Tibial artery (tissue), 4 donors: Measurements from ENCODE around the gene TBXAS1.

Source experiments
- DNase-seq, 2 donors: peaks; one replicate each; pipeline ENCODE4 v3.0.0-alpha.2; 2019
- H3K27ac ChIP-seq, 2 donors: fragments of 200-600 bp; sonication (generic) in 1 of 2; 1 replicate in 1 of 2; 2 replicates in 1 of 2; pipeline ENCODE4 v1.5.1; 2018 to 2019; ENCODE audit warnings: mild to moderate bottlenecking in 1 of 2
- H3K27me3 ChIP-seq, 2 donors: fragments of 200-600 bp; sonication (generic) in 1 of 2; one replicate each; pipeline versions ENCODE4 v1.5.1 to v1.6.0; 2016 to 2019
- H3K36me3 ChIP-seq, 3 donors: fragments of 200-600 bp; sonication (generic) in 2 of 3; one replicate each; pipeline ENCODE4 v1.5.1; 2016 to 2019; ENCODE audit warnings: mild to moderate bottlenecking in 2 of 3
- H3K4me1 ChIP-seq, 4 donors: fragments of 200-600 bp; sonication (generic) in 2 of 4; 1 replicate in 3 of 4; 2 replicates in 1 of 4; pipeline ENCODE4 v1.5.1; 2016 to 2019
- H3K4me3 ChIP-seq, 2 donors: fragments of 200-600 bp; sonication (generic) in 1 of 2; 1 replicate in 1 of 2; 2 replicates in 1 of 2; pipeline ENCODE4 v1.5.1; 2018 to 2019; ENCODE audit warnings: mild to moderate bottlenecking in 2 of 2
- H3K9me3 ChIP-seq, 3 donors: fragments of 200-600 bp; sonication (generic) in 1 of 3; one replicate each; pipeline ENCODE4 v1.5.1; 2016 to 2019
- intact Hi-C: fragments of 100-400 bp; cut with DNase I; formaldehyde crosslinking; loops from one replicate; pipeline ENCODE4 v1.15.0; 2023; ENCODE audit warnings: low total_unique reads
- TF ChIP-seq, protein P1 (sequence below), 2 experiments: fragments of 200-600 bp in 1 of 2; fragments of 450-650 bp in 1 of 2; IDR thresholded peaks; one replicate each; pipeline ENCODE4 v1.5.1; 2017 to 2019; ENCODE audit warnings: antibody characterized with exemption in 2 of 2, mild to moderate bottlenecking in 1 of 2, moderate library complexity in 1 of 2

TBXAS1 gene

GRCh38 chr7:140061607-140061930, 232.5 kb downstream of the TBXAS1 start:
- intact Hi-C loops, result no loop called here
- Histone ChIP-seq H3K27ac (peak overlapping the region; percentile 81 to 88), H3K36me3 (peaks cover 0 to 12% (median 0%) of the 10 kb centered on the region in 3 donors), H3K9me3 (peaks cover 0 to 7% (median 3%) of the 10 kb centered on the region in 3 donors), H3K4me3 (peak overlapping the region; percentile 70 to 81), H3K4me1 (peaks cover 0 to 45% (median 22%) of the 10 kb centered on the region in 4 donors), H3K27me3 (no peaks in the 10 kb centered on the region)
- no peak for DNase-seq
- TF ChIP-seq, protein P1, sequence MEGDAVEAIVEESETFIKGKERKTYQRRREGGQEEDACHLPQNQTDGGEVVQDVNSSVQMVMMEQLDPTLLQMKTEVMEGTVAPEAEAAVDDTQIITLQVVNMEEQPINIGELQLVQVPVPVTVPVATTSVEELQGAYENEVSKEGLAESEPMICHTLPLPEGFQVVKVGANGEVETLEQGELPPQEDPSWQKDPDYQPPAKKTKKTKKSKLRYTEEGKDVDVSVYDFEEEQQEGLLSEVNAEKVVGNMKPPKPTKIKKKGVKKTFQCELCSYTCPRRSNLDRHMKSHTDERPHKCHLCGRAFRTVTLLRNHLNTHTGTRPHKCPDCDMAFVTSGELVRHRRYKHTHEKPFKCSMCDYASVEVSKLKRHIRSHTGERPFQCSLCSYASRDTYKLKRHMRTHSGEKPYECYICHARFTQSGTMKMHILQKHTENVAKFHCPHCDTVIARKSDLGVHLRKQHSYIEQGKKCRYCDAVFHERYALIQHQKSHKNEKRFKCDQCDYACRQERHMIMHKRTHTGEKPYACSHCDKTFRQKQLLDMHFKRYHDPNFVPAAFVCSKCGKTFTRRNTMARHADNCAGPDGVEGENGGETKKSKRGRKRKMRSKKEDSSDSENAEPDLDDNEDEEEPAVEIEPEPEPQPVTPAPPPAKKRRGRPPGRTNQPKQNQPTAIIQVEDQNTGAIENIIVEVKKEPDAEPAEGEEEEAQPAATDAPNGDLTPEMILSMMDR (IDR thresholded peaks at IDR 0.05), result no peak

- Histone ChIP-seq H3K27me3 (no peaks in the 10 kb centered on the region), H3K27ac (peak overlapping the region; percentile 81 to 88), H3K4me1 (peaks cover 0 to 45% (median 22%) of the 10 kb centered on the region in 4 donors), H3K36me3 (peaks cover 0 to 7% (median 0%) of the 10 kb centered on the region in 3 donors), H3K9me3 (peaks cover 0 to 11% (median 9%) of the 10 kb centered on the region in 3 donors), H3K4me3 (peak overlapping the region; percentile 70 to 81)
- intact Hi-C loops, result no loop called here
- DNase-seq, result no peak
- TF ChIP-seq, protein P1 (IDR thresholded peaks at IDR 0.05), result no peak
These were observed 233.1 kb downstream of the TBXAS1 start for GRCh38 chr7:140062118-140062527.

DNA sequence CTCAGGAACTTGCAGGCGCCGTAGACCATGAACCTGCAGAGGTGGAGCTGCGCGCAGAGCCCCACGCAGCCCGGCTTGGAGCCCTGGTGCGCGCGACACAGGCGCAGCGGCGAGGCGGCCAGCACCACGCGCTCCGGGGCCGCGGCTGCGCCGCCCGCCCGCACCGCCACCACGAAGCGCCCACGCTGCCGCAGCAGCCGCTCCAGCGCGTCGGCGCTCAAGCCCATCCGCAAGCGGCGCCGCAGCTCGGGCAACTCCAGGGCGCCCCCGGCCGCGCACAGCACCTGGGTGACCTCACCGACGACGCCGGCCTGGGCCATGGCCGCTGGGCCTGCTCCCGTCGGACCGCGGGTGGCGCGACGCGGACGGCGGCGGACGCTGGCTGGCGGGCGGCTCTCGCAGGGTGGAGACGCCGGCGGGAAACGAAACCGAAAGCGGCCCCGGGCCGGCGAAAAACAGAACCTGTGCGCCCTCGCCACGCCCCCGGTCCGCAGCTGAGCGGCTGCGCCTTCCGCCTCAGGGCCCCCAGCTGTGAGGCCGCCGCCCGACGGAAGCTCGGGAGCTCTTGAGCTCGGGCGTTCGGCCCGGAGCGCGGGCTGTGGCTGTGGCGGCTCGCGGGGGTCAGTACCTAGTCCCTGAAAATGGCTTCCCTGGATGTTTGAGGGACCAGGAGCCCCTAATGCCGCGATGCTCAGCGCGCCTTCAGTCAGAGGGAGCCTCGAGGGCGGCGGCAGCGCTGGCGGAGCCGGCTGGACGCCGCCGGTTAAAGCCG, 233.7 kb downstream of the TBXAS1 start, which contains the start of gene PARP12:
Gene PARP12, minus strand, starts transcription at position 424 of the 772 bp plus-strand sequence. Its CDS starts 104 bp downstream, at position 320.
- TF ChIP-seq, protein P1 (IDR thresholded peaks at IDR 0.05), result no peak
- Histone ChIP-seq H3K36me3 (peaks cover 0 to under 1% (median 0%) of the 10 kb centered on the region in 3 donors), H3K27ac (peak within 1 kb of the TSS; percentile 81 to 88), H3K4me3 (peak within 1 kb of the TSS; percentile 70 to 81), H3K27me3 (no peaks in the 10 kb centered on the region), H3K9me3 (peaks cover 0 to 17% (median 14%) of the 10 kb centered on the region in 3 donors), H3K4me1 (peaks cover 0 to 44% (median 22%) of the 10 kb centered on the region in 4 donors)
- peak; percentile 83 to 91 for DNase-seq
- intact Hi-C loops, result no loop called here

DNA sequence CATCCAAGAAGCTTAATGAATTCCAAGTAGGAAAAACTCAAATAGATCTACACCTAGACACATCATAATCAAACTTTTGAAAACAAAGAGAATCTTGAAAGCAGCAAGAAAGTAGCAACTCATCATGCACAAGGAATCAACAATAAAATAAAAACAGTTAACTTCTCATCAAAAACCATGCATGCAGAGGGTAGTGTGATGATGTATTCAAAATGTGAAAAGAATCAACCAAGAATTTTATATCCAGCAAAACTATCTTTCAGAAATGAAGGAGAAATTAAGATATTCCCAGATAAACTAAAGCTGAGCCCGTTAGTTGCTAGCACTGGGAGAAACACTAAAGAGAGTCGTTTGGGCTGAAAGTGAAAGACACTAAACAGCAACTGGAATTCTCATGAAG, 238.0 kb downstream of the TBXAS1 start:
- intact Hi-C loops, result no loop called here
- Histone ChIP-seq H3K36me3 (no peaks in the 10 kb centered on the region), H3K27ac (no peak overlapping the region), H3K4me3 (no peak overlapping the region), H3K27me3 (no peaks in the 10 kb centered on the region), H3K9me3 (peaks cover 0 to 23% (median 14%) of the 10 kb centered on the region in 3 donors), H3K4me1 (peaks cover 0 to 3% (median 2%) of the 10 kb centered on the region in 4 donors)
- TF ChIP-seq, protein P1 (IDR thresholded peaks at IDR 0.05), result no peak
- DNase-seq, result no peak

GRCh38 chr7:140068033-140068432, 239.0 kb downstream of the TBXAS1 start:
- H3K4me1 ChIP-seq, result no peaks in the 10 kb centered on the region
- no peak overlapping the region for H3K27ac ChIP-seq
- intact Hi-C loops, result no loop called here
- no peak for DNase-seq
- TF ChIP-seq, protein P1 (IDR thresholded peaks at IDR 0.05), result no peak
- H3K4me3 ChIP-seq, result no peak overlapping the region
- peaks cover 0 to 23% (median 14%) of the 10 kb centered on the region in 3 donors for H3K9me3 ChIP-seq
- no peaks in the 10 kb centered on the region for H3K27me3 ChIP-seq
- H3K36me3 ChIP-seq, result no peaks in the 10 kb centered on the region
